22Rv1 (cell line): ENCODE measurements around the gene GTF3C5.
"Not testable (repeated sequence)": the region's sequence is repeated elsewhere in the genome, so short reads cannot be mapped to it uniquely, and the experiment has no call there.

Source experiments
- H3K27ac ChIP-seq: fragments of 450-650 bp; 2 replicates; pipeline ENCODE4 v1.5.1; 2017
- ZFX ChIP-seq: fragments of 450-650 bp; IDR thresholded peaks from 2 replicates; pipeline ENCODE4 v1.6.1; 2017; ENCODE audit warnings: antibody characterized with exemption, borderline replicate concordance
- TF ChIP-seq, protein P1 (sequence below): fragments of 450-650 bp; IDR thresholded peaks from 2 replicates; pipeline ENCODE4 v1.5.1; 2017; ENCODE audit warnings: mild to moderate bottlenecking

GTF3C5 gene

DNA sequence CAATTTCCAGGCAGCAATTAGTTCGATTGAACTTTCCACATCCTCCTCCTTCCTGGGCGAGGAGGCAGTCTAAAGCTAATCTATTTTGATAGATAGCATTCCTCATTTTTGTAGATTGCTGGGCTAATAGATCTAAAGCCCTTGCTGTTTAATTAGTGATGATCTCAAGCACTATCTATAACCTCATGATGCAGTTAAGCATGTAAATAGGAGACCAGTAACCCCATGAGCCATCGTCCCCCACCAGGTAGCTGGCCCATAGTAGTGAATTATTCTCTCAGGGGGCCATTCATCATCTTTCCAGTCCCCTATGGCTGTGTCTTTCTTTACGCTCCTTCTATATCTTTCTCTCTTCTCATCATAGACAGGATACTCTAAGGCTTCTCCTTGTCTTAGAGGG lies 45.9 kb downstream of the GTF3C5 start:
- no peak overlapping the region for H3K27ac ChIP-seq
- no peak for TF ChIP-seq ZFX
- TF ChIP-seq, protein P1, sequence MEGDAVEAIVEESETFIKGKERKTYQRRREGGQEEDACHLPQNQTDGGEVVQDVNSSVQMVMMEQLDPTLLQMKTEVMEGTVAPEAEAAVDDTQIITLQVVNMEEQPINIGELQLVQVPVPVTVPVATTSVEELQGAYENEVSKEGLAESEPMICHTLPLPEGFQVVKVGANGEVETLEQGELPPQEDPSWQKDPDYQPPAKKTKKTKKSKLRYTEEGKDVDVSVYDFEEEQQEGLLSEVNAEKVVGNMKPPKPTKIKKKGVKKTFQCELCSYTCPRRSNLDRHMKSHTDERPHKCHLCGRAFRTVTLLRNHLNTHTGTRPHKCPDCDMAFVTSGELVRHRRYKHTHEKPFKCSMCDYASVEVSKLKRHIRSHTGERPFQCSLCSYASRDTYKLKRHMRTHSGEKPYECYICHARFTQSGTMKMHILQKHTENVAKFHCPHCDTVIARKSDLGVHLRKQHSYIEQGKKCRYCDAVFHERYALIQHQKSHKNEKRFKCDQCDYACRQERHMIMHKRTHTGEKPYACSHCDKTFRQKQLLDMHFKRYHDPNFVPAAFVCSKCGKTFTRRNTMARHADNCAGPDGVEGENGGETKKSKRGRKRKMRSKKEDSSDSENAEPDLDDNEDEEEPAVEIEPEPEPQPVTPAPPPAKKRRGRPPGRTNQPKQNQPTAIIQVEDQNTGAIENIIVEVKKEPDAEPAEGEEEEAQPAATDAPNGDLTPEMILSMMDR: no peak

DNA sequence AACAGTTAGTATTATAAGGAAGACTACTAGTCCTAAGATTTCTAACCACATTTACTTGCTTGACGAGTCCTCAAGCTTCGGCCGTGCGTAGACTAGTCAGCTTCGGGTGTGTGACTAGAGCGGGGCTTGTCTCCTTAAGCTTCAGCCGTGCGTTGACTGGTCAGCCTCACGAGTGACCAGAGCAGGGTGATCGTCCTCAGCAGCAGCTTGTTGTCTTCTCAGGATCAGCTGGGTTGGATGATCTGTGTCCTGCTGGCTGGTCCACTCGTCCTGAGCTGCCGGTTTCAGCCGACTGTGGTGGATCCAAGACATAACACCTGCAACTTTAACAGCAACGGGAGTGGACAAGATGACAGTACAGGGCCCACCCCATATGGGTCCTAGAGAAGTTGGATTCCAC lies 47.7 kb downstream of the GTF3C5 start:
- TF ChIP-seq, protein P1: no peak
- TF ChIP-seq ZFX: no peak
- no peak overlapping the region for H3K27ac ChIP-seq

DNA sequence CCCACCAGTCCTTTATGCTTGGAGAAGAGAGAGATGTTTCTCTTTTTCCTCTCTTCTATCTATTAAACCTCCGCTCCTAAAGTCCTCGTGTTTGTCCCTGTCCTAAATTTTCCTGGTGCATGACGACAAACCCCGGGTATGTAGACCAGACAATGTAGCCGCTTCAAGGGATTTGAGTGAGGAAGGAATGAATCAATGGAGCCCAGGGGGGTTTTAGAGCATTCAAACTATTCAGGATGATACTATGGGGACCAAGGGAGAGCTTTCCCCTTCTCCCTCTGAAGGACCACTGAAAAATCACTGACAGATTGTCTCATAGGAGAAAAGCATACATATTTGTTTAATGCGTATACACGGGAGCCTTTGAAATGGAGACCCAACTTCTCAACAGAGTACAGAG lies 49.4 kb downstream of the GTF3C5 start:
- no peak overlapping the region for H3K27ac ChIP-seq
- TF ChIP-seq, protein P1: no peak
- TF ChIP-seq ZFX: no peak

DNA sequence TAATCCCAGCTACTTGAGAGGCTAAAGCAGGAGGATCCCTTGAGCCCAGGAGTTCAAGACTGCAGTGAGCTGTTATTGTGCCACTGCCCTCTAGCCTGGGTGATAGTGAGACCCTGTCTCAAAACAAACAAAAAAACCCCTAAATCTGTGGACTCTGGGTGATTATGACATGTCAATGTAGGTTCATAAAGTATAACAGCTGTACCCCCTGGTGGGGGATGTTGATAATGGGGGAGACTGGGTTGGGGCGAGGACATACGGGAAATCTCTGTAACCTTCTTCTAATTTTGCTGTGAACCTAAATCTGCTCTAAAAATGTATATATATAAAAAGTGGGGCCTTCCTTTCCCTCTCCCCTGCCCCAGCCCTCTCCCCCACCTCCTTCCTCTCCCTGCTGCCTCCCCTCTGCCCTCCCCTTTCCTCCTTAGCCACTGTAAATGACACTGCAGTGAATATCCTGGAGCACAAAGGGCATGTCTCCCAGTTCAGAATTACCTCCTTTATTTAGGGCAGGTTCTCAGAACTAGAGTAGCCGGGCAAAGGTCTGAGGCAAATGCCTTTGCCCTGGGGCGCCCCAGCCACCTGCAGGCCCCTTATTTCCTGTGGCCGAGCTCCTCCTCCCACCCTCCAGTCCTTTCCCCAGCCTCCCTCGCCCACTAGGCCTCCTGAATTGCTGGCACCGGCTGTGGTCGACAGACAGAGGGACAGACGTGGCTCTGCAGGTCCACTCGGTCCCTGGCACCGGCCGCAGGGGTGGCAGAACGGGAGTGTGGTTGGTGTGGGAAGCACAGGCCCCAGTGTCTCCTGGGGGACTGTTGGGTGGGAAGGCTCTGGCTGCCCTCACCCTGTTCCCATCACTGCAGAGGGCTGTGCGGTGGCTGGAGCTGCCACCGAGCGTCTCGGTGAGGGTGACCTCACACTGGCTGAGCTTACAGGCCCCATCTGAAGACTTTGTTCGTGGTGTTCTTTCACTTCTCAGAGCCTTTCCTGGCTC lies 50.3 kb downstream of the GTF3C5 start:
- not testable (repeated sequence) for H3K27ac ChIP-seq

DNA sequence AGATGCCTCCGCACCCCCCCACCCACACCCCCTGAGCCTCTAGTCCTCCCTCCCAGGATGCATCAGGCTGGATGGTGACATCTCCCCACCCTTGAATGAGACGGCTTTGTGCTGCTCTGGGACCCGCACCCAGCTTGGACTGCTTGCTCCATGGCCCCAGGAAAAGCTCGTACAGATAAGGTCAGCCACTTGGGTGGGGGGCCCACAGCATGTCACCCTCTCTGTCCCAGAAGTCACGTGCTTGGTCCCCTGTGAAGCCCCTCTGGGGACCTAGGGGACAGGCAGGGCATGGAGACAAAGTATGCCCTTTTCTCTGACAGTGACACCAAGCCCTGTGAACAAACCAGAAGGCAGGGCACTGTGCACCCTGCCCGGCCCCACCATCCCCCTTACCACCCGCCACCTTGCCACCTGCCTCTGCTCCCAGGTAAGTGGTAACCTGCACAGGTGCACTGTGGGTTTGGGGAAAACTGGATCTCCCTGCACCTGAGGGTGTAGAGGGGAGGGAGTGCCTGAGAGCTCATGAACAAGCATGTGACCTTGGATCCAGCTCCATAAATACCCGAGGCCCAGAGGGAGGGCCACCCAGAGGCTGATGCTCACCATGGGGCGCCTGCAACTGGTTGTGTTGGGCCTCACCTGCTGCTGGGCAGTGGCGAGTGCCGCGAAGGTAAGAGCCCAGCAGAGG lies 51.3 kb downstream of the GTF3C5 start:
- not testable (repeated sequence) for H3K27ac ChIP-seq

DNA sequence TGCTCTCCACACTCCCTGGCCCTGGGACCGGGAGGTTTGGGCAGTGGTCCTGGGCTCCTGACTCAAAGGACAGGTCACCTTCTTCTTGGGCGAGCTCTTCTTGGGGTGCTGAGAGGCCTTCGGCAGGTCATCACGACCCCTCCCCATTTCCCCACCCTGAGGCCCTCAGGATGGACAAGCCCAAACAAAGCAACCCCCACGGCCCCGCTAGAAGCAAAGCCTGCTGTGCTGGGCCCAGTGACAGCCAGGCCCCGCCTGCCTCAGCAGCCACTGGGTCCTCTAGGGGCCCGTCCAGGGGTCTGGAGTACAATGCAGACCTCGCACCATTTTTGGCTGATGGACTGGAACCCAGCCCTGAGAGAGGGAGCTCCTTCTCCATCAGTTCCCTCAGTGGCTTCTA lies 52.9 kb downstream of the GTF3C5 start:
- H3K27ac ChIP-seq: not testable (repeated sequence)

DNA sequence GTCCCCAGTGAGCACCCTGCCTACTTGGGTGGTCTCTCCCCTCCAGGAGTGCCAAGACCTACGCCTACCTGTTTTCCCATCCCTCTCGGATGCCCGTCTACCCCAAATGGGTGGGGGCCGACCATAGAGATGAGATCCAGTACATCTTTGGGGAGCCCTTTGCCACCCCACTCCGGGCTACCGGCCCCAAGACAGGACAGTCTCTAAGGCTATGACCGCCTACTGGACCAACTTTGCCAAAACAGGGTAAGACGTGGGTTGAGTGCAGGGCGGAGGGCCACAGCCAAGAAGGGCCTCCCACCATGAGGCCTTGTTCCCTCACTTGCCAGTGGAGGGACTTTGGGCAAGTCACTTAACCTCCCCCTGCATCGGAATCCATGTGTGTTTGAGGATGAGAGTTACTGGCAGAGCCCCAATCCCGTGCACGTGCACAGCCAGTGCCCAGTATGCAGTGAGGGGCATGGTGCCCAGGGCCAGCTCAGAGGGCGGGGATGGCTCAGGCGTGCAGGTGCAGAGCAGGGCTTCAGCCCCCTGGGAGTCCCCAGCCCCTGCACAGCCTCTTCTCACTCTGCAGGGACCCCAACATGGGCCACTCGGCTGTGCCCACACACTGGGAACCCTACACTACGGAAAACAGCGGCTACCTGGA lies 55.5 kb downstream of the GTF3C5 start:
- H3K27ac ChIP-seq: not testable (repeated sequence)

DNA sequence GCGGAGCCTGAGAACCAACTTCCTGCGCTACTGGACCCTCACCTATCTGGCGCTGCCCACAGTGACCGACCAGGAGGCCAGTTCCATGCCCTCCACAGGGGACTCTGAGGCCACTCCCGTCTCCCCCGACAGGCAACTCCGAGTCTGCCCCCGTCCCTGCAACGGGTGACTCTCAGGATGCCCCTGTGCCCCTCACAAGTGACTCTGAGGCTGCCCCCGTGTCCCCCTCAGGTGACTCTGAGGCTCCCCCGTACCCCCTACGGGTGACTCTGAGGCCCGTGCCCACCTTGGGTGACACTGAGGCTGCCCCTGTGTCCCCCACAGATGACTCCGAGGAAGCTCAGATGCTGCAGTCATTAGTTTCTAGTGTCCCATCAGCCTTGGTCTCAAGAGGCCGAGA lies 56.1 kb downstream of the GTF3C5 start:
- H3K27ac ChIP-seq: no peak overlapping the region
- TF ChIP-seq, protein P1: no peak
- TF ChIP-seq ZFX: no peak

DNA sequence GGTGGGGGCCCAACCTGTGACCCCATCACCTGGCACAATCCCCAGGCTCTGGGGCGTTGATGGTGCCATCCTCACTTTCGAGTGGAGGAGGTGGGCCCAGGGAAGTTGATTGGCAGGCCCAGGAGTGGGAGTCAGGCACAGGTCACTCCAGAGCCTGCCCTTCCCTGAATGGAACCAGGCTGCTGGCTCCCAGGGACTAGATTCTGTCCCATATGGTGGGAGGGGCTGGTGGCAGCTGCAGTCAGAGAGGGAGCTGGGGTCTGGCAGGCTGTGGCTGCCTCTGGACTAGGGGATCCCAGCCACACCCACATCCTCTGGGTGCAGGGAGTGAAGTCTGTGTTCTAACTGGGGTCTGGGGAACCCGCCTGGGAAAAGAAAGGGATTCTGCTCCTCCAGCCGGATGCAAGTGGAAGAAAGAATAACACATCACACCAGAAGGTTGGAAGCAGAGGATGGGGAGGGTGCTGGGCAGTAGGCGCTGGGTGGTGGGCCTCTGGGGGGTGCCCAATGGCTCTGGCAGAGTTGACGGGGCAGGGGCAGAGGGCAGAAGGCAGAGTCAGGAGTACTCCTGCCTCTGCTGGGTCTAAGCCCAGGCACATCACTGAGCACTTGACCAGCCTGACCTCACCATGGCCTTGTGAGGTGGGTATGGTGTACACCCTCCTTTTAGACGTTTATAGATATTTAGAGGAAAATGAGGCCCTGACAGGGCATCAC lies 56.8 kb downstream of the GTF3C5 start:
- no peak overlapping the region for H3K27ac ChIP-seq
- no peak for TF ChIP-seq ZFX
